GM12892 (cell line): Measurements from ENCODE around the gene ZEB2.
A peak's percentile ranks its signal among the peaks of the same experiment; 100 is the strongest.

Experiments
- DNase-seq: peaks from one replicate; pipeline ENCODE4 v3.0.0; 2011; ENCODE audit not compliant: insufficient read length
- FAIRE-seq: peaks from 2 replicates; lab custom pipeline; 2011; peaks lifted over from hg19 to GRCh38; lab: Jason Lieb, UNC
- POLR2A ChIP-seq: IDR thresholded peaks from 2 replicates; pipeline ENCODE4 v1.6.1; 2011; ENCODE audit warnings: low read depth, low read length, control low read depth
- POLR2AphosphoS5 ChIP-seq: IDR thresholded peaks from 2 replicates; pipeline ENCODE4 v1.6.1; 2011; ENCODE audit warnings: low read depth, low read length, control low read depth
- TAF1 ChIP-seq: IDR thresholded peaks from 2 replicates; pipeline ENCODE4 v1.6.1; 2011; ENCODE audit warnings: low read depth, mild to moderate bottlenecking, control low read depth, low read length, borderline replicate concordance

Gene ZEB2

GRCh38 chr2:144516981-144517865 lies 2.7 kb downstream of the ZEB2 start:
- FAIRE-seq (peak; percentile 46), DNase-seq (no peak)

GRCh38 chr2:144516411-144516980 lies 3.4 kb downstream of the ZEB2 start:
- FAIRE-seq, result no peak
- DNase-seq, result no peak
- no peak for TF ChIP-seq TAF1
- TF ChIP-seq POLR2AphosphoS5, result no peak
- TF ChIP-seq POLR2A, result no peak

More at GRCh38 chr2:144516981-144517865, 2.7 kb downstream of the ZEB2 start:
- TF ChIP-seq TAF1 (no peak), POLR2AphosphoS5 (no peak), POLR2A (no peak)

GRCh38 chr2:144515696-144516410 lies 4.1 kb downstream of the ZEB2 start:
- DNase-seq, result no peak
- FAIRE-seq, result no peak

GRCh38 chr2:144515099-144515695 lies 4.7 kb downstream of the ZEB2 start:
- no peak for FAIRE-seq
- DNase-seq, result no peak
- TF ChIP-seq TAF1 (no peak), POLR2AphosphoS5 (no peak), POLR2A (no peak)

More at GRCh38 chr2:144515696-144516410, 4.1 kb downstream of the ZEB2 start:
- TF ChIP-seq POLR2AphosphoS5, result no peak
- no peak for TF ChIP-seq POLR2A
- no peak for TF ChIP-seq TAF1

- DNase-seq (no peak), FAIRE-seq (no peak)
- TF ChIP-seq POLR2A (no peak), POLR2AphosphoS5 (no peak), TAF1 (no peak)
These were observed 5.3 kb downstream of the ZEB2 start for GRCh38 chr2:144514616-144515091.

- FAIRE-seq, result no peak
- TF ChIP-seq POLR2A (no peak), POLR2AphosphoS5 (no peak), TAF1 (no peak)
These were observed 6.4 kb downstream of the ZEB2 start for GRCh38 chr2:144513388-144514101.

GRCh38 chr2:144512891-144513351 lies 7.0 kb downstream of the ZEB2 start:
- TF ChIP-seq POLR2AphosphoS5 (no peak), TAF1 (no peak), POLR2A (no peak)
- no peak for FAIRE-seq
- DNase-seq, result no peak

More at GRCh38 chr2:144513388-144514101, 6.4 kb downstream of the ZEB2 start:
- DNase-seq, result no peak

- TF ChIP-seq POLR2AphosphoS5 (no peak), POLR2A (no peak), TAF1 (no peak)
- DNase-seq (no peak), FAIRE-seq (no peak)
These were observed 7.4 kb downstream of the ZEB2 start for GRCh38 chr2:144512470-144512869.

- no peak for DNase-seq
- no peak for FAIRE-seq
These were observed 8.0 kb downstream of the ZEB2 start for GRCh38 chr2:144511937-144512336.

GRCh38 chr2:144511226-144511810 lies 8.6 kb downstream of the ZEB2 start:
- TF ChIP-seq TAF1 (no peak), POLR2AphosphoS5 (no peak), POLR2A (no peak)
- DNase-seq (no peak), FAIRE-seq (no peak)

More at GRCh38 chr2:144511937-144512336, 8.0 kb downstream of the ZEB2 start:
- no peak for TF ChIP-seq POLR2AphosphoS5
- no peak for TF ChIP-seq TAF1
- no peak for TF ChIP-seq POLR2A
